GF-D8 (cell line): ENCODE measurements around the gene AGBL1.
"Not testable (repeated sequence)": the region's sequence is repeated elsewhere in the genome, so short reads cannot be mapped to it uniquely, and the experiment has no call there.

Experiments used
- DNase-seq: peaks from one replicate; lab custom pipeline; 2025; lab: John Stamatoyannopoulos, UW

AGBL1 gene

DNA sequence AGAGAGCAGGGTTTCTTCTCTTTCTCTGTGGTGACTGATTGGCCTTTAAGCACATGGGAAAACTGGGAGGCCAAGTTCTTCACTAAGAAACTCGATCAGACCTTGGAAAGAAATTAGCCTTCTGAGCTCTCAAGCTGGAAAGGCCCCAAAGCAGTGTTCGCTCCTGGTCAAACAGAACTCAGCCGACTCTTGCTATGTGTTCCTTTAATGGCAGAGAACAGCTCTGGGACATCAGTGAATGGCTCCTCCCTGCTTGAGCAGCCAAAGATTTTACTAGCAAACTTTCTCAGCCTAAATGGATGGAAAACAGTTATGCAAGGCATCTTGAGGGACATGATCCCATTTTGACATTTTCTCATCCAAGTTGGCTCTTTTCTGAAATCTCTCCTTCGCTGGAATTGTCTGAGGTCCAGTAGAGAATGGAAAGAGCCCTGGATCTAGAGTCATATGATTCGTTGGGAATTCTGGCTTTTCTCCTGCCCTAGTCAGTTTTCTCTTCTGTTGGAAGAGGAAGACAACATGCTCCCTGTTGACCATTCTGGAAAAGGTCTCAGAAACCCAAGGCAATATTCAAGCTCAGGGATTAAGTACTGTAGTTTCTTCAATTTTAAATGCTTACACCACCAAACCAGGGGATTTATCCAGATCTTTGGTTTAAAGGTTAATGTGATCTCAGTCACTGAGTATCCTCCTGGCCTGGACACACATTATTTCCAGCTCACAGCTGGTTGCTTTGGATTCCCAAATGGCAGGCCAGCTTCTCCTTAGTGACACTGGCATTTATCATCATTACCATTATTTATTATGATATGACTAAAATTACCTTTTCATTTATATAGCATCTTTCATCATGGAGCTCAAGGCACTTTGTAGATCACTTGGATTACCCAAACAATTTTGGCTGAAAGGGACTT lies 319.6 kb downstream of the AGBL1 start:
- no peak for DNase-seq

- DNase-seq = no peak
Measured at GRCh38 chr15:86403221-86403620, 323.6 kb downstream of the AGBL1 start.

DNA sequence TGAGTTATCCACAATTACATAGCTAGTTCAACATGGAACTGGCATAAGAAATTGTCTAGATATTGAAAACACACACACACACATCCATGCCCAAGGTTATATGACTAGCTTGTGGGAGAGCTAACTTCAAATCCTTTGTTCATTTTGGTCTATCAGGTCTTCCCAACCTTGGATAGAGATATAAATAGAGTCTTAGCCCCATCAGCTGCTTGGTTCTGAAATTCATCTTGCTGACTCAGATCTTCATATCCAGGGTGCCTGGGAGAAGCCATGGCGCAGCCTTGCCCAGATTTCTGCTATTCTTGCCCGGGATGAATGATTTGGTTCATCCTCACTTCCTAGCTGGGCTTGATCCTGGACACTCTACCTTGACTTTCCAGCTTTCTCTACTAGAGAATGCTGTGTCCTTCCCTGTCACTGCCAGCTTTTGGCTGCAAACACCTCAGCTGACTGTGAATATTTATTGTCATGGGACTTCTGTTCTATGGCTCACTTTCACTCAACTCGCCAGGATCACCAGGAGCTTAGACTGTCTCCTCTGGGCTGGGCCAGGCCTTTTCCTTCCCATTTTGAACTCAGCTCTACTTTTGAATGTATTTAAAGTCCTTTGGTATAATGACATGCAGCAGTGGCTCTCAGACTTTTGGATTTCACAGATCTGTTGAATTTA lies 324.4 kb downstream of the AGBL1 start:
- DNase-seq = no peak

DNA sequence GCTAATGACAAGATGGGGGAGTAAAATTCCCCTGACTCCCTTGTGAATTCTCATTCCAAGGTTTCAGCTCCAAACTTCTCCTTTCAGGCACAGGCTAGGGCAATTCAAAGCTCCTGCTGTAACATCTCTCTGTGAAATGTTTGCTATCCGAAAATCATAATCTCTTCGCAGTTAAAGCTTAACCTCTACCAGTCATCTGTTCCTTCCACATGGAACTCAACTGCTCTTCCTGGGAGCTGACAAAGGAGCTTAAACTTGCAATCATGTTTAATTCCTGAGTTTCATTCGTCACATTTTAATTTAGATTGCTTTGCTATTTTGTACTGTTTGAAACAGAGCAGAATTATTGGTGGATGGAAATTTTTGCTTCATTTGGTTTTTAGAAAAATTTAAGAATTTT lies 328.6 kb downstream of the AGBL1 start:
- DNase-seq = no peak

DNA sequence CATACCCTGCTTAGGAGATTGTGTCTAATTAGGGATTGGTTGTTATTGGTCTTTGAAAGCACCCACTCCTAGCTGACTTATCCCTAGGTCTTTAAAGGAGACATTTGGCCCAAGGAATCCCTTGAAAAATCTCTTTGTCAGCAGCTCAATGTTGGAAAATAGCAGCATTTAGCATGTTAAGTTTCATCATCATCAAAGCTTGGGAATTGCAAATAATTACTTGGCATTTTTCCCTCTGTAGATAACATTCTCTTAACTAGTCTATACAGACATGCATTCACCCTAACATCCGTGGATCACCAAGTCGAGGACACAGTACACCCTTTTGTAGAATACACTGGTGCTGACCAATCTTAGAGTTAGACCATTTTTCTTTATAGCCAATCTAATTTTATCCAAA lies 332.2 kb downstream of the AGBL1 start:
- no peak for DNase-seq

DNA sequence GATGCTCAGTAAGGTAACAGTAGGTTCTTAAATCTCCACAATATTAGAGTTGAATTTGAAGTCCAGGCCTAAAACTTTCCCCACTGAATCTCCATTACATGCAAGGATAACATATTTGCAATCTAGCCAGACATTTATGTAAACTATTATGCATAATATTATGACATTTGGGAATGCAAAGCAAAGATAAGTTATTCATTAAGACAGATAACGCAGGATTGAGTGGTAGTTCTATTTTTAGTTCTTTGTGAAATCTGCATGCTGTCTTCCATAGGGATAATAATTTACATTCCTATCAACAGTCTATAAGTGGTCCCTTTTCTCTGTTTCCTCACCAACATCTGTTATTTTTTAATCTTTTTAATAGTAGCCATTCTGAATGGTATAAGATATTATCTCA lies 333.5 kb downstream of the AGBL1 start:
- no peak for DNase-seq

DNA sequence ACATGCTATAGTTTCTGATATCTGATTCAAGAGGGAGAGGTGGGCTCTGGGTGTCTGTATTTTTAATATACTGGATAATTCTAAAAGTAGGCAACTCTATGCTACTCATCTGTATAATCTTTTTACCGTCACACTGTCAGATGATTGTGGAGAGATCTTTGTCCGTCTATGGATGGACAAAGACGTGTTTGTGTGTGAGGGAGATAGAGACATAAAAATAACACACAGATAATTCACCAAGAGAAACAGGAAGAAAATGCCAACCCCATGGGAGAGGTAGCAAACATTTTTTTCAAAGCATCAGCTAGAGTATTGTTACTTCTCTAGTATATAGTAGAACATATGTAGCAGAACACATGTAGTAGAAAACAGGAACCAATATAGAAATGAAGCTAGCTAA lies 346.1 kb downstream of the AGBL1 start:
- DNase-seq = no peak

DNA sequence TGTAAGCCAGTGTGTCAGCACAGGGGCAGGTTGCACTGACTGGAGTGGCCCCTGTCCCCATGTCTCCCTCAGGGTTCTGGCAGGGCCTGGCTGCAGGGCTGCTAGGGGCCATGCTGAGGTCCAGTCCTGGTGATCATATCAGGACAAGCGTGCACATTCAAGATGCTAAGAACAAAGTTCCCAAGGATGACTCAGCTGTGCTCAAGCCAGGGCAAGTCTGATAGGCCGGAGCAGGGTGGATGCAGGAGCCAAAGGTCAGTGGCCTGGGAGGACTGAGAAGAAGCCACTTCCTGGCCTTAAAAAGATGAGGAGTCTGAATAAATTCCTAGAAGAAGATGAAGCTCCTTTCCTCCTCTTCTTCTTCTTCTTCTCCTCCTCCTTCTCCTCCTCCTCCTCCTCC lies 353.2 kb downstream of the AGBL1 start:
- DNase-seq = no peak

GRCh38 chr15:86433983-86434382 lies 354.3 kb downstream of the AGBL1 start:
- DNase-seq = no peak

- DNase-seq = no peak
Measured at GRCh38 chr15:86439614-86440013, 359.9 kb downstream of the AGBL1 start.

DNA sequence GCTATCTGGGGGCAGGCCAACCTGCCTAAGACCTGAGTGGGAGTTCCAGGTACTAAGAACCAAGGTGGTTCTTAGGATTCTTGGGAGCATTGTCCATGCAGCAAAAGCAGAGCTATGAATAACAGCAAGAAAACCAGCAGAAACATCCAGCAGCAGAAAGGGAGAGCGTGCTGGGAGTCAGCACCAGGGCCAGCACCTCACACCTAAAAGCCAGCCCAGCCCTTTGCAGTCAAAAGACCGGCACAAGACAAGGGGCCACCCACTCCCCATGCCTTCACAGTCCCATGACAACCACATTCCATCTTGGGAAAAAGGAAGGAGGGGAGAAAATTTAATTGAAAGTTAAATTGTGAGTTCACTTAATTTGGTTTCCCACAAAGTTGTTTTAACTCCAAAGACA lies 364.9 kb downstream of the AGBL1 start:
- no peak for DNase-seq

DNA sequence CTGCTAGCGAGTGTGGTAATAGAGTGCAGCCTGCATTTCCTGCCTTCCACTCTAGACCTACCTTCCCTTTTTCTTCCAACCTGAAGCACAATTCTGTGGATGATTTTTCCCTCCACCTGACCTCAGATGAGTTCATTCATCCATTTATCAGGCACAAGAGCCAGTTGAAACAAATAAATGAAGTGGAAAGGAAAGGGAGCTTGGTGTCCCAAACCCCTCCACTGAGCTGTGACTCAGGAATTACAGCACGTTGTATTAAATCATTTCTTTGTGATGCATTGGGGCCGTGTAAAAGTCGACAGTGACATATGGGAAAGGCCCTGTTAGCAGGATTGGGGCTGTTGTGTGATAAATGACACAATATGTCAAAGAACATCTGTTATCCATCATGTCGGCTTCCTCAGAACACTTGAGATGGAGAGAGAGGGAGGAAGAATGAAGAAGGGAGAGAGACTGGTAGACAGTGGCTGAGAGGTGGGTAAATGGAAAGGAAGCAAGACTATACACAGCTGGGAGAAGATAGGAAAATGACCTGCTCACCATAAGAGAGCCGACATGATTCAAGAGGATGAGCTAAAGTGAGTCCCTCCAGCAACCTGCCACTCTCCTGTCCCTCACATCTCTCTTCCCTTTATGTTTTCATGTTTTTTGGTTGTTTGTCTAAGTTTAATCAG lies 366.0 kb downstream of the AGBL1 start:
- DNase-seq = no peak

- DNase-seq = no peak
Measured at GRCh38 chr15:86446253-86446640, 366.6 kb downstream of the AGBL1 start.

GRCh38 chr15:86465470-86466039 lies 385.9 kb downstream of the AGBL1 start:
- not testable (repeated sequence) for DNase-seq

DNA sequence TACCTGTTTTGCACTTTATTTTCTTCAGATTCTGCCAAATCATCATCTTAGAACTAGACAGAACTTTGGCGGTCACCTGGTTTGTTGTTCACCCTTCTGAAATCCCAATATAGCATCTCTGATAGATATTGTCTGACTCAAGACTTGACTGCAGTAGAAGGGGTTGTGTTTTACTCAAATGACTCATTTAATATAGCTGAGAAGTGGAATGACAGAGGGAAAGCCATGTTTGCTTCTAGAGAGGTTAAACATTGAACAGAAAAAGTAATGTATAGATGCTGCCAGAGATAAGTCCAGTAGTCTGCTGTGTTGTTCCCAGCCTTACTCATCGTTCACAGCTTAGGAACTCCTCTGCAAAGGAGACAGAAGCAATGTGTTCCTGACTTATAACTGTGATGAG lies 402.0 kb downstream of the AGBL1 start:
- no peak for DNase-seq

- DNase-seq = no peak
Measured at GRCh38 chr15:86483936-86484335, 404.3 kb downstream of the AGBL1 start.

DNA sequence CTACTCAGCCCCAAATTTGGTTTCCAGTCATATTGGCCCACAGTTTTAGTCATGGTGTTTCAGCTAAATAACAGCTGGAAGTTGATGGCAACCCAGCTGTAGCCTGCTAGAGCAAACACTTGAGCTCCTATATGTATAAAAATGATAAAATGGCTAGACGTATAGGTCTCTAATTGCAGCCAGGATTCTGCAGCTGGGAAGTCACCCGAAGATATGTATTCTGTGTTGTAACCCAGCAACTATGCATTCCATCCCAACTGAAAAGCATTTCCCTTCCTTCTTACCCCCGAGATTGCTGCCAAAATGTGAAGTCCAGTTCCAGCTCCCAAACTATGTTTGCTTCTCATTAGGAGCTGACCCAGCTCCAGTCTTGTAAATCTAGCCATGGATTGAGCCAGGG lies 408.4 kb downstream of the AGBL1 start:
- no peak for DNase-seq

GRCh38 chr15:86489981-86490380 lies 410.3 kb downstream of the AGBL1 start:
- DNase-seq = no peak

DNA sequence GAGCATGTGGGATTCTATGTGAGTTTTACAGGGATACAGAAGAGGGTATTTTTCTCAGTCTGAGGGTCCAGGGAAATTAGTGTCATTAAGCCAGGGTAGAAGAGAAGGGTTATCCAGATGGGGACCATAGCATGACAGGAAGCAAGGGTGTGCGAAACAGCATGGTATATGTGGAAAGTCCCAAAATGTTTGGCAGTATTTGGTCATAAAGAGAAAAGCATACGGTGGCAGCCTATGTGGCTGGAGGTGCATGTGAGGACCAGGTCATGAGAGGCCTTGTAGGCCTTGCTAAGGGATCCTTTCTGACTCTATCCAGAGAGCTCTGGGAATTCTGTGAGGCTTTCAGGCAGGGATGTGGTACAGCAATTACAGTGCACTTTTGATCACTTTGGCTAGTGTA lies 411.4 kb downstream of the AGBL1 start:
- DNase-seq = no peak

DNA sequence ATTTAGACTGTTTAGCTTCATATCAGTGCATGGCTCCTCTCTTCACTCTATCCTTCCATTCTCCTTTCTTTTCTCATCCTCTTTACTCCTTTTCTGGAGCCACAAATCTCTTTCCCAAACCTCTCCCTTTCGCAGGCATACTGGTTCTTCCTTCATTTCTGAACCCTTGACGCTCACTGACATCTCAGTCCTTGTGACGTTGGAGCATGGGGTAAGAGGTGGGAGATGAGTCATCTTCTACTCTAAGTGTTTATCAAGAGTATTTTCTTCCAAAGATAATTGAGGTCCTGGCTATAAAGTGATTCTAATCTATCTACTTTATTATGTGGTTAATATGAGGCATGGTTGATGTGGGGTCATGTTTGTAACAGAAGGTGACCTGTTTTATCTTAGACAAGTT lies 414.2 kb downstream of the AGBL1 start:
- DNase-seq = no peak

GRCh38 chr15:86494475-86494874 lies 414.8 kb downstream of the AGBL1 start:
- no peak for DNase-seq

GRCh38 chr15:86502301-86502700 lies 422.6 kb downstream of the AGBL1 start:
- DNase-seq = no peak

- no peak for DNase-seq
Measured at GRCh38 chr15:86505951-86506350, 426.3 kb downstream of the AGBL1 start.
